CD4-positive, alpha-beta T cell (primary cell): ENCODE results near the gene UPK2. TPM values are rescaled to one million over a fixed set of nuclear protein-coding genes. Genes with fewer than 3 reads are reported as not detected.
A peak's percentile ranks its signal among the peaks of the same experiment; 100 is the strongest.

Source experiments
- ATAC-seq: fragments of 200-7000 bp; cut with Tn5 transposase; one replicate; pipeline ENCODE4 v1.10.0; 2022; ENCODE audit warnings: mild to moderate bottlenecking; ENCODE audit not compliant: poor library complexity
- CTCF ChIA-PET: fragments of 350-600 bp; sonication (Branson Sonifier 250); formaldehyde crosslinking; loops from one replicate; lab custom pipeline; 2021; ENCODE audit warnings: antibody characterized with exemption, inconsistent platforms; lab: Charles Lee
- POLR2A ChIA-PET: fragments of 350-600 bp; sonication (Branson Sonifier 250); formaldehyde crosslinking; loops from one replicate; lab custom pipeline; 2021; ENCODE audit warnings: antibody characterized with exemption, inconsistent platforms; lab: Charles Lee
- DNase-seq, 14 experiments: peaks; one replicate each; pipeline ENCODE4 v3.0.0-alpha.2; 2013 to 2020; ENCODE audit warnings: mixed read lengths in 2 of 14
- H3K27ac ChIP-seq, 2 donors: one replicate each; pipeline versions ENCODE4 v1.5.1 to v1.7.0; 2013; ENCODE audit warnings: low read length in 2 of 2, low read depth in 1 of 2, mild to moderate bottlenecking in 1 of 2
- H3K27me3 ChIP-seq, 2 experiments: 1 replicate in 1 of 2; 2 replicates in 1 of 2; pipeline versions ENCODE4 v1.6.1 to v1.7.0; 2013; ENCODE audit warnings: low read length in 2 of 2, control low read depth in 1 of 2, mild to moderate bottlenecking in 1 of 2, moderate library complexity in 1 of 2; ENCODE audit not compliant: insufficient read depth in 2 of 2, control insufficient read depth in 1 of 2
- H3K36me3 ChIP-seq: one replicate; pipeline ENCODE4 v1.6.1; 2013; ENCODE audit warnings: low read length, control low read depth; ENCODE audit not compliant: insufficient read depth
- H3K4me1 ChIP-seq: one replicate; pipeline ENCODE4 v1.6.1; 2013; ENCODE audit warnings: low read length, control low read depth; ENCODE audit not compliant: insufficient read depth
- H3K4me3 ChIP-seq: one replicate; pipeline ENCODE4 v1.5.1; 2013; ENCODE audit warnings: mild to moderate bottlenecking, low read length, moderate library complexity
- H3K9me3 ChIP-seq, 2 experiments: 1 replicate in 1 of 2; 2 replicates in 1 of 2; pipeline versions ENCODE4 v1.6.1 to v1.7.0; 2013; ENCODE audit warnings: low read length in 2 of 2, mild to moderate bottlenecking in 2 of 2, control low read depth in 1 of 2, moderate library complexity in 1 of 2; ENCODE audit not compliant: control insufficient read depth in 1 of 2, insufficient read depth in 1 of 2
- H3K27ac Mint-ChIP-seq: one replicate; pipeline ENCODE4 v1.8.0; 2020; ENCODE audit warnings: mixed read lengths
- H3K27me3 Mint-ChIP-seq: one replicate; pipeline ENCODE4 v1.8.0; 2021; ENCODE audit warnings: mixed read lengths
- H3K36me3 Mint-ChIP-seq: one replicate; pipeline ENCODE4 v1.8.0; 2021; ENCODE audit warnings: low read depth, mixed read lengths
- H3K4me1 Mint-ChIP-seq: one replicate; pipeline ENCODE4 v1.8.0; 2021; ENCODE audit warnings: low read depth, mixed read lengths
- H3K4me3 Mint-ChIP-seq: one replicate; pipeline ENCODE4 v1.8.0; 2020; ENCODE audit warnings: mild to moderate bottlenecking, mixed read lengths
- H3K9me3 Mint-ChIP-seq: one replicate; pipeline ENCODE4 v1.8.0; 2020; ENCODE audit warnings: mixed read lengths
- CTCF ChIP-seq: fragments of 200-600 bp; IDR thresholded peaks from one replicate; pipeline ENCODE4 v1.8.0; 2022; ENCODE audit warnings: antibody characterized with exemption, mild to moderate bottlenecking
- intact Hi-C, 2 experiments: fragments of 100-400 bp; cut with DNase I in 1 of 2; cut with micrococcal nuclease in 1 of 2; formaldehyde crosslinking; loops; one replicate each; pipeline versions ENCODE4 v1.15.1 to v1.9.0; 2023 to 2025; cut with DNase I, micrococcal nuclease
- total RNA-seq, 174 experiments: library from RNA in 2 of 174; stranded (reverse) in 2 of 174; gene quantifications; one replicate each; pipeline ENCODE4 v1.2.3 and lab custom pipeline; 2021 to 2026

The UPK2 gene
- total RNA-seq, 2 experiments from 2014 or later = 0.27 TPM; not detected in 1

- H3K36me3 ChIP-seq = peaks cover 50% of the 10 kb centered on the region
- H3K27ac Mint-ChIP-seq = peak overlapping the region; percentile 100
- TF ChIP-seq CTCF = no peak
- H3K9me3 ChIP-seq = no peaks in the 10 kb centered on the region
- no peaks in the 10 kb centered on the region for H3K9me3 Mint-ChIP-seq
- no peaks in the 10 kb centered on the region for H3K27me3 ChIP-seq
- H3K36me3 Mint-ChIP-seq = peaks cover 56% of the 10 kb centered on the region
- peaks cover 82% of the 10 kb centered on the region for H3K4me1 Mint-ChIP-seq
- intact Hi-C loops = no loop called here
- ChIA-PET POLR2A (interaction anchor here (1.1 to 10.4 kb wide), 7 partner anchors 17 to 258 kb away, joined by 3 to 157 read pairs (median 7); partner anchors contain the start of gene DDX6), CTCF (interaction anchor here (0.7 to 4.4 kb wide), 8 partner anchors 13 to 221 kb away, joined by 3 to 42 read pairs (median 4); partner anchors contain the start of gene BCL9L)
- peak in 4 of 14 experiments; percentile 28 to 47 (median 34) for DNase-seq
- H3K4me1 ChIP-seq = peaks cover 97% of the 10 kb centered on the region
- peak overlapping the region; percentile 77 for H3K4me3 Mint-ChIP-seq
- H3K4me3 ChIP-seq = peak overlapping the region; percentile 54
- no peaks in the 10 kb centered on the region for H3K27me3 Mint-ChIP-seq
- ATAC-seq = peak; percentile 2
- H3K27ac ChIP-seq = peak overlapping the region; percentile 80 to 96
These were observed 44.8 kb upstream of the UPK2 start for GRCh38 chr11:118911113-118911879.

GRCh38 chr11:118911880-118912741 is 44.0 kb upstream of the UPK2 start:
- Mint-ChIP-seq H3K4me1 (peaks cover 83% of the 10 kb centered on the region), H3K9me3 (no peaks in the 10 kb centered on the region), H3K4me3 (peak overlapping the region; percentile 77), H3K27ac (peak overlapping the region; percentile 100), H3K27me3 (no peaks in the 10 kb centered on the region), H3K36me3 (peaks cover 52% of the 10 kb centered on the region)
- POLR2A ChIA-PET = interaction anchor here (0.8 to 10.4 kb wide), 7 partner anchors 11 to 257 kb away, joined by 3 to 157 read pairs (median 7); partner anchors contain the start of genes DDX6 and TRAPPC4
- Histone ChIP-seq H3K27ac (peak overlapping the region; percentile 80 to 96), H3K4me1 (peaks cover 99% of the 10 kb centered on the region), H3K36me3 (peaks cover 50% of the 10 kb centered on the region), H3K27me3 (no peaks in the 10 kb centered on the region), H3K9me3 (no peaks in the 10 kb centered on the region), H3K4me3 (peak overlapping the region; percentile 54)
- intact Hi-C loops = no loop called here
- peak in 12 of 14 experiments; percentile 53 to 87 (median 72) for DNase-seq
- ATAC-seq = peak; percentile 12
- CTCF ChIA-PET = interaction anchor here (0.7 to 4.4 kb wide), 7 partner anchors 11 to 222 kb away, joined by 3 to 42 read pairs (median 4); partner anchors contain the start of gene BCL9L
- TF ChIP-seq CTCF = no peak
